ENCODE data around the gene SLC2A10.

The SLC2A10 gene

GRCh38 chr20:46709459-46710152 is at the start of gene SLC2A10:
TSS of gene SLC2A10 (plus strand) at chr20:46709649. CDS start at chr20:46709737, 88 bp downstream.
- H3K27me3 ChIP-seq (ENCODE audit: insufficient read depth, poor library complexity, severe bottlenecking): no peaks in the 10 kb centered on the region
- peaks cover 9% of the 10 kb centered on the region for H3K4me1 ChIP-seq (ENCODE audit: insufficient read depth, poor library complexity, severe bottlenecking)
- H3K27ac ChIP-seq (ENCODE audit: poor library complexity, severe bottlenecking): peak within 1 kb of the TSS; percentile 2
- peak; percentile 46 for TF ChIP-seq CTCF (IDR thresholded peaks at IDR 0.05; ENCODE audit: poor library complexity, severe bottlenecking)
- peak within 1 kb of the TSS; percentile 48 for H3K4me3 ChIP-seq (ENCODE audit: severe bottlenecking)
- no peaks in the 10 kb centered on the region for H3K36me3 ChIP-seq (ENCODE audit: low read depth)
- ATAC-seq (ENCODE audit: low read depth) (peak; percentile 79), DNase-seq (ENCODE audit: low spot score) (peak; percentile 82)
- no peaks in the 10 kb centered on the region for H3K9me3 ChIP-seq (ENCODE audit: severe bottlenecking)

GRCh38 chr20:46660487-46660886 is 49.0 kb upstream of the SLC2A10 start:
- no peak for ATAC-seq (ENCODE audit: low read depth)
- DNase-seq (ENCODE audit: low spot score): no peak
- H3K9me3 ChIP-seq (ENCODE audit: severe bottlenecking): peaks cover 8% of the 10 kb centered on the region
- H3K27ac ChIP-seq (ENCODE audit: poor library complexity, severe bottlenecking): no peak overlapping the region
- no peak overlapping the region for H3K4me3 ChIP-seq (ENCODE audit: severe bottlenecking)
- H3K27me3 ChIP-seq (ENCODE audit: insufficient read depth, poor library complexity, severe bottlenecking): no peaks in the 10 kb centered on the region
- no peaks in the 10 kb centered on the region for H3K4me1 ChIP-seq (ENCODE audit: insufficient read depth, poor library complexity, severe bottlenecking)
- no peaks in the 10 kb centered on the region for H3K36me3 ChIP-seq (ENCODE audit: low read depth)
- no peak for TF ChIP-seq CTCF (IDR thresholded peaks at IDR 0.05; ENCODE audit: poor library complexity, severe bottlenecking)

DNA sequence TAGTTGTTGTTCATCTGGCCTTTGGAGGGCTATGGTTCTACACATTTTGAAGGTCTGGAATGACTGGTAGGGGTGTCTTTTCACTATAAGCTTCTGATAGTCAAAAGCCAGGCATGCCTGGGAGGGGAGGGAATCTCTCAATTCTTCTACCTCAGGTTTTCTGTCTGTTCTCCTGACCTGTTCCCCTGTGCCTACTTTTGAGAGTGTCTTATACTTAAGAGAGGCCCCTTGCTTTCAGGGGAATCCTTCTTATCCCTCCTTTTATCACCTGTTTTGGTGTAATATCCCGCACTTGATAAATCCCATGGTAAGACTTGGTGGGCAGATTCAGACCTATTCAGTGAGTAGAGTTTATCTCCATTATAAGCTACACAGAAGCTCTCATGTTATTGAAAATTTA is 47.8 kb upstream of the SLC2A10 start:
- no peak for ATAC-seq (ENCODE audit: low read depth)
- Histone ChIP-seq H3K9me3 (ENCODE audit: severe bottlenecking) (peaks cover 8% of the 10 kb centered on the region), H3K4me1 (ENCODE audit: insufficient read depth, poor library complexity, severe bottlenecking) (peaks cover 4% of the 10 kb centered on the region), H3K36me3 (ENCODE audit: low read depth) (no peaks in the 10 kb centered on the region), H3K27ac (ENCODE audit: poor library complexity, severe bottlenecking) (no peak overlapping the region), H3K4me3 (ENCODE audit: severe bottlenecking) (no peak overlapping the region), H3K27me3 (ENCODE audit: insufficient read depth, poor library complexity, severe bottlenecking) (no peaks in the 10 kb centered on the region)
- no peak for DNase-seq (ENCODE audit: low spot score)
- no peak for TF ChIP-seq CTCF (IDR thresholded peaks at IDR 0.05; ENCODE audit: poor library complexity, severe bottlenecking)

GRCh38 chr20:46663531-46663930 is 45.9 kb upstream of the SLC2A10 start:
- H3K9me3 ChIP-seq (ENCODE audit: severe bottlenecking): peaks cover 8% of the 10 kb centered on the region
- no peak for ATAC-seq (ENCODE audit: low read depth)
- no peak for DNase-seq (ENCODE audit: low spot score)

More at GRCh38 chr20:46663531-46663930, 45.9 kb upstream of the SLC2A10 start:
- Histone ChIP-seq H3K4me1 (ENCODE audit: insufficient read depth, poor library complexity, severe bottlenecking) (peaks cover 5% of the 10 kb centered on the region), H3K27ac (ENCODE audit: poor library complexity, severe bottlenecking) (no peak overlapping the region), H3K4me3 (ENCODE audit: severe bottlenecking) (no peak overlapping the region), H3K36me3 (ENCODE audit: low read depth) (no peaks in the 10 kb centered on the region), H3K27me3 (ENCODE audit: insufficient read depth, poor library complexity, severe bottlenecking) (no peaks in the 10 kb centered on the region)
- TF ChIP-seq CTCF (IDR thresholded peaks at IDR 0.05; ENCODE audit: poor library complexity, severe bottlenecking): no peak
